HG02884 (cell line): ENCODE measurements around the gene FOXL2NB.
"Not testable (repeated sequence)": the region's sequence is repeated elsewhere in the genome, so short reads cannot be mapped to it uniquely, and the experiment has no call there.

Experiments
- ATAC-seq: cut with Tn5 transposase; IDR thresholded peaks from one replicate; pipeline ENCODE4 v1.9.1; 2021; ENCODE audit warnings: mild to moderate bottlenecking, moderate library complexity; ENCODE audit not compliant: unreplicated experiment

FOXL2NB gene

GRCh38 chr3:138946663-138947494 lies at the start of gene FOXL2NB, which contains the start of gene FOXL2:
Gene FOXL2NB (plus strand): TSS chr3:138947217. CDS start chr3:138947365, 148 bp downstream.
Gene FOXL2 (minus strand): TSS chr3:138947137. CDS start chr3:138946722, 415 bp downstream.
- no peak for ATAC-seq

- no peak for ATAC-seq
These were observed 48.7 kb upstream of the FOXL2NB start for GRCh38 chr3:138898301-138898700.

GRCh38 chr3:138898708-138899107 lies 48.3 kb upstream of the FOXL2NB start:
- ATAC-seq: no peak

- ATAC-seq: no peak
These were observed 47.5 kb upstream of the FOXL2NB start for GRCh38 chr3:138899351-138899991.

GRCh38 chr3:138901567-138901966 lies 45.5 kb upstream of the FOXL2NB start:
- no peak for ATAC-seq

- ATAC-seq: no peak
These were observed 44.8 kb upstream of the FOXL2NB start for GRCh38 chr3:138902171-138902570.

GRCh38 chr3:138907539-138907938 lies 39.5 kb upstream of the FOXL2NB start:
- no peak for ATAC-seq

GRCh38 chr3:138908846-138909245 lies 38.2 kb upstream of the FOXL2NB start:
- ATAC-seq: no peak

- ATAC-seq: no peak
These were observed 37.1 kb upstream of the FOXL2NB start for GRCh38 chr3:138909904-138910303.

- no peak for ATAC-seq
These were observed 35.4 kb upstream of the FOXL2NB start for GRCh38 chr3:138911621-138912020.

GRCh38 chr3:138912237-138912636 lies 34.8 kb upstream of the FOXL2NB start:
- no peak for ATAC-seq

GRCh38 chr3:138913766-138914165 lies 33.3 kb upstream of the FOXL2NB start:
- no peak for ATAC-seq

- ATAC-seq: peak; percentile 16
These were observed 32.0 kb upstream of the FOXL2NB start for GRCh38 chr3:138914870-138915502.

- peak; percentile 75 for ATAC-seq
These were observed 31.2 kb upstream of the FOXL2NB start for GRCh38 chr3:138915503-138916498.

- no peak for ATAC-seq
These were observed 30.2 kb upstream of the FOXL2NB start for GRCh38 chr3:138916824-138917223.

- no peak for ATAC-seq
These were observed 27.7 kb upstream of the FOXL2NB start for GRCh38 chr3:138919325-138919724.

- no peak for ATAC-seq
These were observed 25.4 kb upstream of the FOXL2NB start for GRCh38 chr3:138921316-138922292.

- not testable (repeated sequence) for ATAC-seq
These were observed 24.6 kb upstream of the FOXL2NB start for GRCh38 chr3:138922400-138922799.

GRCh38 chr3:138923531-138923994 lies 23.5 kb upstream of the FOXL2NB start:
- ATAC-seq: peak; percentile 96
